GM18498 (cell line): ENCODE data around the gene SPPL3.
A peak's percentile ranks its signal among the peaks of the same experiment; 100 is the strongest.

Source experiments
- ATAC-seq: cut with Tn5 transposase; IDR thresholded peaks from one replicate; pipeline ENCODE4 v1.9.1; 2021; ENCODE audit warnings: mild to moderate bottlenecking, moderate library complexity; ENCODE audit not compliant: unreplicated experiment

SPPL3 gene

GRCh38 chr12:120879102-120879501 is 25.1 kb downstream of the SPPL3 start:
- ATAC-seq: no peak

DNA sequence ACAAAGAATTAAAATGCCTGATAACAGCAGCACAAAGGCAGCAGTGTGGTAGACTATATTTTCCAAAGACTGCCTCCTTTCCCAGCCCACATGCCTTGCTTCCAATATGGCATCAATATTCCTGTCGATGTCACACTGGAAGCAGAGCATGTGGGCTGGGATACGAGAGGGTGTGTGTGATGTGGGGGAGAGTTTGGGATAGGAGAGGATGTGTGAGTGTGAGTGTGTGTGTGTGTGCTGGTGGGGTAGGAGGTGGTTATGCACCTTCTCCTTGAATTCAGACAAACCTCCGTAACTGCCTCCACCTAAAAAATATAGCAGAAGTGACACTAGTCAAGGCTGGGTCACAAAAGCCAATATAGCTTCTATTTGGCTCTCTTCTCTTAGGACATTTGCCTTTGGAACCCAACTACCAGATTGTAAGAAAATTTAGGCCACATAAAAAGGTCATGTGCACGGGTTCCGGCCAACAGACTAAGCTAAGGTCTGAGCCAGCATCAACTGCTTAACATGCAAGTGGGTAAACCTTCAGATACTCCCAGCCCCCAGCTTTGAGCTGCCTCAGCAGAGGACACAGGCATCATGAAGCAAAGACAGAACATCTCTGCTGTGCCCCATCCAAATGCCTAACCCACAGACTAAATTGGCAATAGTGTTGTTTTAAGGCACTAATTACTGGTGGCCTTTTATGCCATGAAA is 29.5 kb downstream of the SPPL3 start:
- ATAC-seq: no peak

DNA sequence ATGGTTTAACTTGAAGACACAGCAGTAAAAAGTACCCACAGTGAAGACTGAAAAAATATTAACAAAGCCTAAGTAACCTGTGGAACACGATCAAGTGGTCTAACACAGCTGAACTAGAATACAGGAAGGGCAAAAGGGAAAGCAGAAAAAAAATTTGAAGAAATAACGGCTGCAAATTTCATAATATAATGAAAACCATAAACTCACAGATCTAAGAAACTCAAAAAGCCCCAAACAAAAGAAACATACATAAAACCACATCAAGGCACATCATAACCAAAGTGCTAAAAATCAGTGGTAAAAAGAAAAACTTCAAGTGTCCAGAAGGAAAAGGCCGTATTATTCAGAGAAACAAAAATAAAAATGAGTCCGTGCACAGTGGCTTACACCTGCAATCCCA is 30.9 kb downstream of the SPPL3 start:
- no peak for ATAC-seq

- no peak for ATAC-seq
These were observed 31.7 kb downstream of the SPPL3 start for GRCh38 chr12:120872487-120872886.

- ATAC-seq: no peak
These were observed 33.7 kb downstream of the SPPL3 start for GRCh38 chr12:120870415-120870814.

GRCh38 chr12:120869376-120869775 is 34.8 kb downstream of the SPPL3 start:
- ATAC-seq: no peak

- ATAC-seq: no peak
These were observed 38.0 kb downstream of the SPPL3 start for GRCh38 chr12:120866108-120866507.

DNA sequence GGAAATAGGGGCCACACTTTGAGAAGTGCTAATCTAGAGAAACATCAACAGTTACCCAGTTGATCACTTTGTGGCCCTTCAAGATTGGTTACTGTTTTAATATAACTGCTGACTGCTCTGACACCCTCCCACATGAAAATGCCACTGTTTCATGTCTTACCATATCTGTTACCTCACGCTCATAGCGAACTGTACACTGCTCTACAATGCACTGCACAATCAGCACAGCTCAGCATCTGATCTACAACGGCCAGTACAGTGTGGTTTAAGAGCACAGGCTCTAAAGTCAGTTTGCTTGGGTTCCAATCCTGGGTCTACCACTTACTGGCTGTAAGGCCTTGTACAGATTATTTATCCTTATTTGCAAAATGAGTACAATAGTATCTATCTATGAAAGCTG is 39.1 kb downstream of the SPPL3 start:
- ATAC-seq: no peak

DNA sequence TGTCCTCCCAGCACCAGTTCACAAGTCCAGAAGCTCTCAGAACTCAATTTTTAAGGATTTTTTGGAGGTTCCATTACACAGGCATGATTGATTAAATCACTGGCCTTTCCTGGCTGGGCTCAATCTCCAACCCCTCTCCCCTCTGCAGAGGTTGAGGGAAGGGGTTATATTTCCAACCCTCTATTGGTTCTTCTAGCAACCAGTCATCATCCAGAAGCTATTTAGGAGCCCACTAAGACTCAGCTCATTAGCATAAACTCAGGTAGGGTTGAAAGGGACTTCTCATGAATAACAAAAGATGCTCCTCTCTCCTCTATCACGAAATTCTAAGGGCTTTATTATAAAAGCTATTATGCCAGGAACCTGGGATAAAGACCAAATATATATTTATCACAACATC is 41.5 kb downstream of the SPPL3 start:
- ATAC-seq: no peak

- ATAC-seq: no peak
These were observed 42.9 kb downstream of the SPPL3 start for GRCh38 chr12:120861074-120861795.

- ATAC-seq: no peak
These were observed 45.7 kb downstream of the SPPL3 start for GRCh38 chr12:120858306-120859088.

- no peak for ATAC-seq
These were observed 47.2 kb downstream of the SPPL3 start for GRCh38 chr12:120856980-120857379.

DNA sequence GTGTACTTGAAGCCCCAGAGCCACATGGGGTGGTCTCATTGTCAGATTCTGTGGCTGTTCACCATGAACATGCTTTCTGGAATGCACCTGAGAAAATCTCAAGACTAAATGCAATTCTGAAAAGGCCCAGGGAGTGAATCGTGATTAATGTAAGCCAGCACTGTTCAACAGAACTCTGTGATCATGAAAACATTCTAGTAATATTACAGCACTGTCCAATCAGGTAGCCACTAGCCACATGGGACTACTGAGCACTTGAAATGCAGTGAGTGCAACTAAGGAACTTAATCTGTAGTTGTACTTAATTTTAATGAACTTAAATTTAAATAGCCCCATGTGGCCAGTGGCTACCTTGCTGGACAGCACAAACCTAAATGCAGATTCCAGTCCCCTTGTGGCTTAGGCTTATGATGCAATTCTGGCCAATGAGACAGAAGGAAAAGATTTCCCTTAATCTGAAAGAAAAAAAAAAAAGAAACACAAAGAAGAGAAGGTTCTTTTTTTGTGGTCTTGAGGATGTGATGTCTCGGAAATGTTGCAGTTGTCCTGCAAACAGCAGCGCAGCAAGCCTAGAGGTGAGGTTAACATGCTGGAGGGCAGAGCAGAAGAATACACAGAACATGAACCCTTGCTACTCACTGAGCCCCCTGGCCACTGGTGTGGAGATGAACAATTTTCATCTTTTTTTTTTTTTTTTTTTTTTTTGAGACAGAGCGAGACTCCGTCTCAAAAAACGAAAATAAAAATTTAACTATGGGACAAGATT is 48.2 kb downstream of the SPPL3 start:
- ATAC-seq: no peak

- ATAC-seq: no peak
These were observed 49.4 kb downstream of the SPPL3 start for GRCh38 chr12:120854804-120855203.

DNA sequence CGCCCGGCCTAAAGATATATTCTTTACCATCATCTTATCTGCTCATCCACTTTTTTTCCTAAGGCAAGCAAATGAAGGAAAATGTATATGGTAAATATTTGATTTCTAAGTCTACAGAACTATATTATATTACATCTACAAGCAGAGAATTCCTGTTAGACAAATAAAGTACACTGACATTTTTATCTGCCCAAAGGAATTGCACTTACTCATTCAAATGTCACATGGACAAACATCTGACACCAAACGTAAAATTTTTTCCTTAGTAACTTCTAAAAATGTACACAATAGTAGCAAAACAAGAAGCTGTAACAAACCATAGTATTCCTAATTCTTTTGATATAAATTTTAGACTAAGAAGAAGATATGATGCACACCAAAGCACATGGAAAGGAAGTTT is 51.0 kb downstream of the SPPL3 start:
- ATAC-seq: no peak

- ATAC-seq: no peak
These were observed 52.2 kb downstream of the SPPL3 start for GRCh38 chr12:120851944-120852343.

DNA sequence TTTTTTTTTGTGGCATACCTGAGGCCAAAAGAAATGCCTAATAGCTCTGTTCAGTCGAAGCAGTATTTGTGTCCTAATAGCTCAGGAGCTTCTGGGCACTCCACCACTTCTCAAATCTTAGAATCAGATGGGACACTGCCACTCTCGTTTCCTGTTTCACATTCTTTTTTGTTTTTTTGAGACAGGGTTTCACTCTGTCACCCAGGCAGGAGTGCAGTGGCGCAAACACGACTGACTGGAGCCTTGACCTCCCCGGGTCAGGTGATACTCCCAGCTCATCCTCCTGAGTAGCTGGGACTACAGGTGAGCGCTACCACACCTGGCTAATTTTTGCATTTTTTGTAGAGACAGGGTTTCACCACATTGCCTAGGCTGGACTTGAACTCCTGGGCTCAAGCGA is 52.7 kb downstream of the SPPL3 start:
- peak; percentile 62 for ATAC-seq

GRCh38 chr12:120849765-120850164 is 54.4 kb downstream of the SPPL3 start:
- no peak for ATAC-seq

DNA sequence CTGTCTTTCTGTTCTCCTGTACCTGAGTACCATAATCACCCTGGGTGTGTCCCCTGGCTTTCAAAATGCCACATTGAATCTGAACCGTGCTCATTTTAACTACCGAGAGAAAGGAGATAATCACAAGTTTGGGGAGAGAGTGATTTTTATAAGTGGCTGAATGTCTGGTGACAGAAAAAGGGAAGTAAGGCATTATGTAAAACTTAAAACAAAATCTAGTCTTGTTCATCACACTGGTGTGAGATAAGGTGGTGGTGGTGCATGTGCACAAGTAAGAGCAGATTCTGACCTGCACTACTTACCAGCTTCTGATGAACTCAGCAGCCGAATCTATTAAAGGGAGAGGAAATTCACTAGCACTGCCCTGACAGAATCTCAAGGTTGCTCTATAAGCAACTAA is 56.3 kb downstream of the SPPL3 start:
- peak; percentile 62 for ATAC-seq

GRCh38 chr12:120847392-120847791 is 56.8 kb downstream of the SPPL3 start:
- peak; percentile 16 for ATAC-seq

DNA sequence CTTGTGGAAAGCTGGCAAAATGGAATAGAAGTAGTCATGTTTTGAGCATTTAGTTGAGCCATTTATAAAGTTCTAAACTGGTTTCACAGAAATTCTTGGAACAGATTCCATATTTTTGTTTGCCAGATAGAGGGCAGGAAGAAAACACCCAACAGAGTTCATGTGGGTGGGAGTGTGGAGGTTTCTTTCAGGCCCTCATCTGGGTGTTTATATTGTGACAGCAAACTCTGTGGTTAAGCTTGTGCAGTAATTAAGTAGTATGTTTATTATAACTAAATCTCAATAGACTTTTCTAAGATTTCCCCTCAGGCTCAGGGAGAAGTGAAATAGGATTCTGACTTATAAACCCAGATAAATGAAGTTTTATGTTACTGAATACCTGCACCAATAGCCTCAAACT is 57.4 kb downstream of the SPPL3 start:
- no peak for ATAC-seq
